Measurements from ENCODE around the gene AHCTF1. TPM values are rescaled to one million over a fixed set of nuclear protein-coding genes. Genes with fewer than 3 reads are reported as not detected.

The AHCTF1 gene
- total and polyA plus RNA-seq, 2 experiments from 2014 or later: 21.7 to 49.8 TPM

Small RNA genes lying within 50 kb of the gene (small RNA-seq; reads per million reads assigned to genes)
- gene AC113174.1 (ENCODE audit: low replicate concordance) (not detected), gene RF00402 (ENCODE audit: low replicate concordance) (not detected)

Other genes with a start within 250 kb of the AHCTF1 start
- 18.8 and 20.4 TPM in 2 replicates for gene SCCPDH, start 207.5 kb downstream of the AHCTF1 start, total RNA-seq (2014; rRNA removed; shearing (Covaris generic))
- 13.6 and 14.4 TPM in 2 replicates for gene SCCPDH, start 207.5 kb downstream of the AHCTF1 start, polyA plus RNA-seq (2016; fragmentation: Nextera tagmentation; extraction: Ambion mirVana)
- gene ZNF695, start 76.1 kb upstream of the AHCTF1 start, total RNA-seq (2014; rRNA removed; shearing (Covaris generic)): 20.6 and 26.5 TPM in 2 replicates
- 30.1 and 34.2 TPM in 2 replicates for gene ZNF695, start 76.1 kb upstream of the AHCTF1 start, polyA plus RNA-seq (2016; fragmentation: Nextera tagmentation; extraction: Ambion mirVana)
- 12.2 and 19.3 TPM in 2 replicates for gene ZNF670, start 146.9 kb upstream of the AHCTF1 start, total RNA-seq (2014; rRNA removed; shearing (Covaris generic))
- gene ZNF670, start 146.9 kb upstream of the AHCTF1 start, polyA plus RNA-seq (2016; fragmentation: Nextera tagmentation; extraction: Ambion mirVana): 6.7 and 8.0 TPM in 2 replicates
- 21.7 and 25.4 TPM in 2 replicates for gene ZNF669, start 172.4 kb upstream of the AHCTF1 start, total RNA-seq (2014; rRNA removed; shearing (Covaris generic))
- gene ZNF669, start 172.4 kb upstream of the AHCTF1 start, polyA plus RNA-seq (2016; fragmentation: Nextera tagmentation; extraction: Ambion mirVana): 11.5 and 13.7 TPM in 2 replicates
- 43.9 and 45.7 TPM in 2 replicates for gene ZNF124, start 240.1 kb upstream of the AHCTF1 start, total RNA-seq (2014; rRNA removed; shearing (Covaris generic))
- gene ZNF124, start 240.1 kb upstream of the AHCTF1 start, polyA plus RNA-seq (2016; fragmentation: Nextera tagmentation; extraction: Ambion mirVana): 18.4 and 23.2 TPM in 2 replicates

Measured in GM23338 (cell line).